ENCODE results near the gene PTPRZ1. TPM values are rescaled to one million over a fixed set of nuclear protein-coding genes. Genes with fewer than 3 reads are reported as not detected.

The PTPRZ1 gene
- total RNA-seq, 2 donors from 2014 or later, result 0.35 to 1.2 TPM

DNA sequence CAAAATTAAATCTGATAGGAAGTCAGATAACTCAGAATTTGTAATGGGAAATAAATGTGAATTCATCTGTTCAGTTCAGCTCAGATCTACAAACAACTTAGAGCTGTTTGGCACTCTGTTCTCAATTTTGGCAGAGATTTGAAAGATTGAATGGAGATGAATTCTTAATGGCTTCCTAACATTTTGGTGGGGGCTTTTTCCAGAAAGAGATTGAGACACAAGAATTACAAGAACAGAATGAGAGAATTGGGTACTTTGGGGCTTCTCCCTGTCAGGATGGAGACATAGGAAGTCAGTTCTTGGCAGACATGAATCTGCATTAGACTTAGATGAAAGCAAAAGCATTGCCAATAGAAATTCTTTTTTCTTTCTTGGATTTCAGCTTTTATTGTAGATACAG lies 39.0 kb upstream of the PTPRZ1 start:
- intact Hi-C loops (cut with DNase I), result no loop called here
- Histone ChIP-seq H3K9me3 (no peaks in the 10 kb centered on the region), H3K27ac (no peak overlapping the region), H3K9ac (ENCODE audit: low read depth in 2 of 2, low read length in 2 of 2) (no peak overlapping the region), H3K36me3 (no peaks in the 10 kb centered on the region), H3K4me3 (no peak overlapping the region), H3K27me3 (no peaks in the 10 kb centered on the region), H3K4me1 (no peaks in the 10 kb centered on the region)
- no peak for DNase-seq
- no peak for TF ChIP-seq CTCF (IDR thresholded peaks at IDR 0.05)

DNA sequence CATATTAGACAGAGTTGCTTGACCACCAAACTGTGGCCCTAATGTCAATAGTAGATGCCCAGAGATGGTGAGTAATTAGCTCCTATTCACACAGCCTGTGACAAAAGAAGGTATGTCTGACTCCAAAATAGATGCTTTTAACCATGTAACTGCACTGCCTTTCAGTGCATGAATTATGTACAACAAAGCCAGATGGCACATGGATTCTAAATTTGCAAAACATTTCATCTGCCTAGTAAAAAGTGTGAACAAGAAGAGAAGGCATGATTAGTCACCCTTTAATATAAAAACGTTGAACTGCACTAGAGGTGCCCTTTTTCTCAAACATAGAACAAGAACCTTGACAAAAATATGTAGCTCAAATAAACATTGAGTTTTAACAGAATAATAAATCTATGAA lies 35.5 kb upstream of the PTPRZ1 start:
- H3K27me3 ChIP-seq, result no peaks in the 10 kb centered on the region
- no peak for TF ChIP-seq CTCF (IDR thresholded peaks at IDR 0.05)
- H3K9me3 ChIP-seq, result no peaks in the 10 kb centered on the region
- no peak for DNase-seq
- H3K36me3 ChIP-seq, result no peaks in the 10 kb centered on the region
- no peak overlapping the region for H3K9ac ChIP-seq (ENCODE audit: low read depth in 2 of 2, low read length in 2 of 2)
- no peaks in the 10 kb centered on the region for H3K4me1 ChIP-seq
- no peak overlapping the region for H3K4me3 ChIP-seq
- intact Hi-C loops (cut with DNase I), result no loop called here
- no peak overlapping the region for H3K27ac ChIP-seq

- Histone ChIP-seq H3K9me3 (no peaks in the 10 kb centered on the region), H3K4me1 (no peaks in the 10 kb centered on the region), H3K36me3 (no peaks in the 10 kb centered on the region), H3K27me3 (no peaks in the 10 kb centered on the region), H3K4me3 (no peak overlapping the region), H3K9ac (ENCODE audit: low read depth in 2 of 2, low read length in 2 of 2) (no peak overlapping the region), H3K27ac (no peak overlapping the region)
- intact Hi-C loops (cut with DNase I), result no loop called here
- no peak for DNase-seq
- no peak for TF ChIP-seq CTCF (IDR thresholded peaks at IDR 0.05)
Observed at GRCh38 chr7:121847041-121847440, 25.9 kb upstream of the PTPRZ1 start.

DNA sequence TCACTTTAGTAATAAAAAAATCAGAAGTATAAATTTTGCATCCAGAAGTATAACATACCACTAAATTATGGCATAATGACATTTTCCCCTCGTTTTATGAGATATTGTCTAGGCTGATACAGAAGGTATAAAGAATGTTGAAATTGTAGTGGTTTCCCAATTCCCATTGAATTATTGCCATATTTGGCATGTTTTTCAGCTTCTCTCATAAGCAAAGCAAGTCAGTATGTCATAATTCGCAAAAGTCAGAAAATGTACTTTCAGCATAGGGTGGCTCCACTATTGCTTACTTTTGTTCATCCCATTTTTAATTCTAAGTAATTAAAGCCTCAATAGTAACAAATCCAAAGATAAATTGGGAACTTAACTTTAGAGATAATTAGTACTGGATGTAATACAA lies 19.7 kb upstream of the PTPRZ1 start:
- H3K36me3 ChIP-seq, result no peaks in the 10 kb centered on the region
- H3K27ac ChIP-seq, result no peak overlapping the region
- DNase-seq, result no peak
- no peak for TF ChIP-seq CTCF (IDR thresholded peaks at IDR 0.05)
- no peak overlapping the region for H3K4me3 ChIP-seq
- no peaks in the 10 kb centered on the region for H3K4me1 ChIP-seq
- H3K27me3 ChIP-seq, result no peaks in the 10 kb centered on the region
- intact Hi-C loops (cut with DNase I), result no loop called here
- no peak overlapping the region for H3K9ac ChIP-seq (ENCODE audit: low read depth in 2 of 2, low read length in 2 of 2)
- H3K9me3 ChIP-seq, result no peaks in the 10 kb centered on the region

DNA sequence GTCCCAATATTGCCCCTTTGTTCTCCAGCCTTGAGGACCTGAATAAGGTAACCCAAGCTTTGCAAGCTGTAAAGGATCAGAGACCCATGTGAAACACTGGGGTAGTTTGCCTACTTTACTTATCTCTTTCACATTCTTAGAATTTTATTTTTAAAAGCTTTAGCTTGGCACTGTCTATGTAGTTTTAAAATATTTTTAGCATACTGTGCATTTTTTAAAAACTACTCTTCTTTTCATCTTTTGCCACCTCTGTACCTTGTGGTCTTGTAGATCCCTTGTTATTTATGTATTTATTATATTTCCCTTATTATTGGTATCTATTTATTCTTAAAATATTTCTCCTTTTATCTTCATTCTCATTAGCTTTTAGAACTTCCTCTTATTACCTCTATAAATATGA lies 12.0 kb upstream of the PTPRZ1 start:
- Histone ChIP-seq H3K9ac (ENCODE audit: low read depth in 2 of 2, low read length in 2 of 2) (no peak overlapping the region), H3K27ac (no peak overlapping the region), H3K27me3 (no peaks in the 10 kb centered on the region), H3K4me1 (no peaks in the 10 kb centered on the region), H3K36me3 (no peaks in the 10 kb centered on the region), H3K4me3 (no peak overlapping the region), H3K9me3 (no peaks in the 10 kb centered on the region)
- no peak for DNase-seq
- no peak for TF ChIP-seq CTCF (IDR thresholded peaks at IDR 0.05)
- intact Hi-C loops (cut with DNase I), result no loop called here

- H3K9ac ChIP-seq (ENCODE audit: low read depth in 2 of 2, low read length in 2 of 2), result no peak overlapping the region
- H3K27me3 ChIP-seq, result no peaks in the 10 kb centered on the region
- TF ChIP-seq CTCF (IDR thresholded peaks at IDR 0.05), result no peak
- no peak for DNase-seq
- no peaks in the 10 kb centered on the region for H3K4me1 ChIP-seq
- no peak overlapping the region for H3K27ac ChIP-seq
- no peaks in the 10 kb centered on the region for H3K9me3 ChIP-seq
- H3K4me3 ChIP-seq, result no peak overlapping the region
- intact Hi-C loops (cut with DNase I), result no loop called here
- no peaks in the 10 kb centered on the region for H3K36me3 ChIP-seq
Observed at GRCh38 chr7:121862591-121862990, 10.4 kb upstream of the PTPRZ1 start.
